ENCODE results near the gene KRT35. TPM values are rescaled to one million over a fixed set of nuclear protein-coding genes. Genes with fewer than 3 reads are reported as not detected.

Gene KRT35
- total and polyA plus RNA-seq, 12 donors, result not detected

DNA sequence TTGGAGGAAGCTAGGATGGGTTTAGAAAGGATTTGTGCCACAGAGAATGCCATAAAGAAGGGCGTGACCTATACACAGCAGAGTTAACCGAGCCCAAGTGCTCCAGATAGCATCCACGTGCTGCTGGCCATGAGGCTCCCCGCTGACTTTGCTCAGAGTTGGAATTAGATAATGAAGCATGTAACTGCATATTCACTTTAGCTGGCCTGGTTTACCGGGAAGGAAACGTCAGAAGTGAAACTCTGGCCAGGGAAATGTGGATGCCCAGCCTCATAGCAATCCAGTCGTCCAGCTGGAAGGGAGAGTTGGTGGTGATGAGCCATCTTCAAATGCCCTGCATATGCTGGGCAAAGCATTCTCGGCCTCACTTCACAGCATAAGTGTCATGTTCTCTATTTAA, 6.1 kb downstream of the KRT35 start:
- no peaks in the 10 kb centered on the region for H3K27me3 ChIP-seq
- WGBS, 2 donors, result 43 to 47% methylated on average over 8 of the region's 8 CpGs
- DNase-seq (peak in 1 of 2 donors; percentile 57), ATAC-seq (peak; percentile 66 to 96 (median 86))
- peak overlapping the region in 2 of 10 donors; percentile 12 to 34 for H3K27ac ChIP-seq
- H3K36me3 ChIP-seq, result no peaks in the 10 kb centered on the region
- H3K4me1 ChIP-seq, result peaks cover 0 to 4% (median 0%) of the 10 kb centered on the region in 9 donors
- peaks cover 0 to 28% (median 6%) of the 10 kb centered on the region in 11 donors for H3K9me3 ChIP-seq
- intact Hi-C loops (cut with DNase I), result no loop called here
- no peak overlapping the region for H3K4me3 ChIP-seq
- TF ChIP-seq, protein P1, sequence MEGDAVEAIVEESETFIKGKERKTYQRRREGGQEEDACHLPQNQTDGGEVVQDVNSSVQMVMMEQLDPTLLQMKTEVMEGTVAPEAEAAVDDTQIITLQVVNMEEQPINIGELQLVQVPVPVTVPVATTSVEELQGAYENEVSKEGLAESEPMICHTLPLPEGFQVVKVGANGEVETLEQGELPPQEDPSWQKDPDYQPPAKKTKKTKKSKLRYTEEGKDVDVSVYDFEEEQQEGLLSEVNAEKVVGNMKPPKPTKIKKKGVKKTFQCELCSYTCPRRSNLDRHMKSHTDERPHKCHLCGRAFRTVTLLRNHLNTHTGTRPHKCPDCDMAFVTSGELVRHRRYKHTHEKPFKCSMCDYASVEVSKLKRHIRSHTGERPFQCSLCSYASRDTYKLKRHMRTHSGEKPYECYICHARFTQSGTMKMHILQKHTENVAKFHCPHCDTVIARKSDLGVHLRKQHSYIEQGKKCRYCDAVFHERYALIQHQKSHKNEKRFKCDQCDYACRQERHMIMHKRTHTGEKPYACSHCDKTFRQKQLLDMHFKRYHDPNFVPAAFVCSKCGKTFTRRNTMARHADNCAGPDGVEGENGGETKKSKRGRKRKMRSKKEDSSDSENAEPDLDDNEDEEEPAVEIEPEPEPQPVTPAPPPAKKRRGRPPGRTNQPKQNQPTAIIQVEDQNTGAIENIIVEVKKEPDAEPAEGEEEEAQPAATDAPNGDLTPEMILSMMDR (IDR thresholded peaks at IDR 0.05), result no peak

DNA sequence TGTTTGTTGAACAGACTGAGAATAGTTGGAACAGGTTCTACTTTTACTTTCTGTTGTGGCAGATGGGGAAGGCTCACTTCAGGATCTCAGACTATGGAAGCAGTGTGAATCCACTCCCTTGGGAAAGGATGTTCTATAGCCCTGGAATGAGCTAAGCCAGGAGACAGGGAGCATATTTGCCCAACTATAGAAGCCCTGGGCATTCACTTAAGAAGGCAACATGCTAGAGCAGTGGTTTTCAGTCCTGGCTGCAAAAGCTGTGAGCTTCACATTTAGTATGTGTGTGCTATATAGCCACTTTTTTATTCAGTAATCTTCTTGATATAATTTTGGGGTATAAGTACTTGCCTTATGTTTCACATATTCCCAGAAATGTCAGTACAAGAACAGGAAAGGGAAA, 12.6 kb downstream of the KRT35 start:
- no peak for DNase-seq
- Histone ChIP-seq H3K4me1 (peaks cover 0 to 12% (median 4%) of the 10 kb centered on the region in 9 donors), H3K27ac (no peak overlapping the region), H3K4me3 (no peak overlapping the region), H3K9me3 (peaks cover 0 to 50% (median 14%) of the 10 kb centered on the region in 11 donors), H3K36me3 (no peaks in the 10 kb centered on the region), H3K27me3 (peaks cover 0 to 17% (median 0%) of the 10 kb centered on the region in 7 donors)
- intact Hi-C loops (cut with DNase I), result no loop called here
- TF ChIP-seq, protein P1 (IDR thresholded peaks at IDR 0.05), result no peak
- ATAC-seq, result no peak

DNA sequence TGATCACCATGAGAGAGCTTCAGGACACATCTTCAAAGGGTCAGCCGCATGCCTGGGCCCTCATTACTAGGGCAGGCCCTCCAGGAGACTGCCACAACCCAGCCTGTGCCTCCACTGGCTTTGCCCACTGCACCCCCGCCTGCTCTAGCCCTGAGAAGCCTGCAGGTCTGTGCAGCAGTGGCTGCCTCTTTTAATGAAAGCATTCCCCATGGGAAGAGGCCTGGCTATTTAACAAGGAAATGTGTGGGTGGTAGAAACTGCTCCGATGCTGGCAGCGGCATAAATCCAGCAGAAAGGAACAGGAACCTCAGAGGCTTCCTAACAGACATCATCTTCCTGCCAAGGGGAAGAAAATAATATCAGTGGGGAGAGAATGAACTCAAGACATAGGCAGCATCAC, 13.4 kb downstream of the KRT35 start:
- TF ChIP-seq, protein P1 (IDR thresholded peaks at IDR 0.05), result no peak
- intact Hi-C loops (cut with DNase I), result no loop called here
- peaks cover 0 to 17% (median 0%) of the 10 kb centered on the region in 7 donors for H3K27me3 ChIP-seq
- H3K4me1 ChIP-seq, result peaks cover 0 to 12% (median 4%) of the 10 kb centered on the region in 9 donors
- H3K4me3 ChIP-seq, result no peak overlapping the region
- 55 to 62% methylated on average over 4 of the region's 4 CpGs for WGBS, 2 donors
- DNase-seq (no peak), ATAC-seq (no peak)
- no peak overlapping the region for H3K27ac ChIP-seq
- no peaks in the 10 kb centered on the region for H3K36me3 ChIP-seq
- H3K9me3 ChIP-seq, result peaks cover 0 to 43% (median 14%) of the 10 kb centered on the region in 11 donors

DNA sequence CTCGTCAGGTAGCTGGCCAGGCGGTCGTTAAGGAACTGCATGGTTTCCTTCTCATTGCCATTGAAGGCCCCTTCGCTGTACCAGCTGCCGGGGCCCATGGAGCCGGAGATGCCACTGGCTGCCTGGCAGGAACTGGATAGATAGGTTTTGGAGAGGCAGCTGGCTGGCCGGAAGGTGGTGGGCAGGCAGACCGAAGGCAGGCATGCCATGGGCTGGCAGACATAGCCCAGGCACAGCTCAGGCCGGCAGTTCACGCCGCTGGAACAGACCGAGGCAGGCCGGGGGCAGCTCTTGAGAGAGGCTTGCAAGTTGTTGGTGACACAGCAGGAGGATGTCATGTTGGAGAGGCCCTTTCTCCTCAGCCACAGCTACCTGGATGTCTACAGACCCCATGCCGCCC, 14.0 kb downstream of the KRT35 start, which contains the start of gene KRT32:
Gene KRT32, minus strand, starts transcription at position 399 of the 400 bp plus-strand sequence. Its CDS starts 61 bp downstream, at position 338.
- Histone ChIP-seq H3K9me3 (peaks cover 0 to 38% (median 14%) of the 10 kb centered on the region in 11 donors), H3K4me1 (peaks cover 0 to 12% (median 4%) of the 10 kb centered on the region in 9 donors), H3K27ac (no peak within 1 kb of the TSS), H3K27me3 (peaks cover 0 to 17% (median 0%) of the 10 kb centered on the region in 7 donors), H3K4me3 (no peak within 1 kb of the TSS), H3K36me3 (no peaks in the 10 kb centered on the region)
- TF ChIP-seq, protein P1 (IDR thresholded peaks at IDR 0.05), result no peak
- intact Hi-C loops (cut with DNase I), result no loop called here
- 90% methylated on average over 14 of the region's 14 CpGs for WGBS, 2 donors
- ATAC-seq (no peak), DNase-seq (no peak)
